Activated CD8-positive, alpha-beta memory T cell treated with anti-CD3 and anti-CD28 coated beads for 36 hours (primary cell): ENCODE measurements around the gene ADGRL3. TPM values are rescaled to one million over a fixed set of nuclear protein-coding genes. Genes with fewer than 3 reads are reported as not detected.
"Not testable (repeated sequence)": the region's sequence is repeated elsewhere in the genome, so short reads cannot be mapped to it uniquely, and the experiment has no call there.

Experiments
- CTCF ChIA-PET: fragments of 350-600 bp; sonication (Branson Sonifier 250); formaldehyde crosslinking; loops from one replicate; lab custom pipeline; 2021; ENCODE audit warnings: antibody characterized with exemption; lab: Charles Lee
- POLR2A ChIA-PET: fragments of 350-600 bp; sonication (Branson Sonifier 250); formaldehyde crosslinking; loops from one replicate; lab custom pipeline; 2021; ENCODE audit warnings: antibody characterized with exemption; lab: Charles Lee
- total RNA-seq, 2 experiments: library from RNA; stranded (reverse); gene quantifications; one replicate each; pipeline ENCODE4 v1.2.3, GENCODE V29; 2021

The ADGRL3 gene
- total RNA-seq, 2 experiments from 2014 or later = not detected

DNA sequence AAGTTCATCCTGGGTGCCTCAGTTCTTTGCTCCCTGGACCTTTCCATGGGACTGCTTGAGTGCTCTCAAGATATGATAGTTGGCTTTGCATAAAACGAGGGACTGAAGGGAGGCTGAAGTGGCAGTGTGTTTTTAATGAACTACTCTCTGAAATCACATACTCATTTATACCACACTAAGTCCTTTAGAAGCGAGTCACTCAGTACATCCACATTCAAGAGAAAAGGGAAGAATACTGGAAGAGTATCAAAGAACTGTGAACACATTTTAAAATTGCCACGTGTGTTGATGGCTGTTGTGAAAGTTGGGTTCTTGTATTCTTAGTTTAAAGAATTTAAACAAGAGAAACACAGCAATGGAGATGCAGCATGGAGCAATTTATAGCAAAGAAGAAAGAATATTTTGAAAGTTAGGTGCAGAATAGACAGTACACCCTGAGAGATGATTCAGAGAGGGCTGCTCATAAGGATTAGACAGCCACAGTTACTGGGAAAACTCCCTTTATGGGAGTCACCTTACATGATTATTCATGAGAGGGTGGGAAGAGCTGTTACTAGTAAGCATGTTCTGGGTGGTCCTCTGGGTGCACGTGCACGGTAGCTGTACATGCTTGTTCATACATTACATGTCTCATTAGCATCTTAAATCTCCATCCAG lies 380.7 kb downstream of the ADGRL3 start:
- CTCF ChIA-PET = no interaction called here
- POLR2A ChIA-PET = no interaction called here

DNA sequence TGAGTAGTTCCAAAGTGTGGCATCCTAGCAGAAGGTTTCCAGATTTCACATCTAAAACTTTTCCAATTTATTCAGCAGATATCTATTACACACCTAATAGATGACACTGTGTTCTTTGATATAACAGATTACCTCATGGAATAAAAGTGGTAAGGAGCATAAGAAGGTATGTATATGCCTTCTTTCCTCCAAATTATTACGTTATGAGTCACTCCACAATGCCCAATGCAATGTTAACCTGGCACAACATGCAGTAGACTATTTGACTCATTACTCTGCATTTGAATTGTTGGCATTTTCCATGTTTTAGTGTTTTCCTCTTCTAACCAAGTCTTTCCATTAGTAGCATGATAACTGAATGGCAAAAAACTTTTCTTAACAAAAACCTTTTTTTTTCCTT lies 383.6 kb downstream of the ADGRL3 start:
- CTCF ChIA-PET = no interaction called here
- POLR2A ChIA-PET = no interaction called here

DNA sequence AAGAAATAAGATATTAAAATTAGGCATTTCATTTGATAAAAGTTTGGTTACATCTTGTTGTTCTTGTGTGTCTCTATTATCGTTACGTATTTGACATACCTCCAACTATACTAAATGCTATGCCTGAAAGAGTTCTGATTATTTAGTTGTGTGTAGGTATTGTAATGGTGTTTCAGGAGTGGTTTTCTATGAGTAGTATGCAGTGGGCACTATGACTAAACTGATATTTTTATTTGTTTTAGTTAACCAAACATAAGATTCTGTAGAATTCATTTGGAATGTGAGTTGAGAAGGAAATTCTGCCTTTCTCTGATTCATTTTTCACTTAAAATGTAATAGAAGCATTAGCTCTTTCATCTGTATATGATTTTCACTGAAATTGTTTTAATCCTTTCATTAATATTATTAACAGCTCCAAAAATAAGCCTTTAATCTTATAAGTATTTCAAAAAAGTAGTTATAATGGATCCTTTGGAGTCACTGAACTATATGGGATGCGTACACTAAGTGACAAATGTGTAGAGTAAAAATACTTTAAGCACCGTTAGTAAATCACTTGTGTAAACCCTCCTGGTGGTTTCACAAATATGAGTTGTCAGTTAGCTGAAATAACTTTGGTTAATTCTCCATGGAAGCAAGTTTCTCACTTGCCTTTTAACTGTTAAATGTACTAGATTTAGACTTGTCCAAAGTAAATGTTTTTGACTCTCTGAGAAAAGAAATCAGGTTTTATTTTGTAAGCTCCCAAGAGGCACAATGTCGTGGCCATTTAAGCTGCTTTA lies 388.7 kb downstream of the ADGRL3 start:
- ChIA-PET POLR2A (no interaction called here), CTCF (no interaction called here)

DNA sequence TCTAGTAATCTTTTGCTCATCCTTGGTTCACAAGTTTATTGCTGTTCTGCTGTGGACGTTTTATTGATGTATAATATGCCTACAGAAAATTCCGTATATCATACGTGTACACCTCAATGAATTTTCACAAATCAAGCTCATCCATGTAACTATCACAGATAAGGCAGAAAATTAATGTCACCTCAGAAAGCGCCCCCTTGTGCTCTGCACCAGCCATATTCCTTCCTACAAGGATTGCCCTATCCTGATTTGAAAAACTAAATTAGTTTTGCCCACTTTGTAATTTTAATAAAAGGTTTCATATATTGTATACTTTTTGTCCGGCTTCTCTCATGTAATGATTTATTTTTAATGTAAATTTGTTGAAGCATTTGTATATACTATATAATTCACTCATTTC lies 390.8 kb downstream of the ADGRL3 start:
- CTCF ChIA-PET = no interaction called here
- POLR2A ChIA-PET = no interaction called here

DNA sequence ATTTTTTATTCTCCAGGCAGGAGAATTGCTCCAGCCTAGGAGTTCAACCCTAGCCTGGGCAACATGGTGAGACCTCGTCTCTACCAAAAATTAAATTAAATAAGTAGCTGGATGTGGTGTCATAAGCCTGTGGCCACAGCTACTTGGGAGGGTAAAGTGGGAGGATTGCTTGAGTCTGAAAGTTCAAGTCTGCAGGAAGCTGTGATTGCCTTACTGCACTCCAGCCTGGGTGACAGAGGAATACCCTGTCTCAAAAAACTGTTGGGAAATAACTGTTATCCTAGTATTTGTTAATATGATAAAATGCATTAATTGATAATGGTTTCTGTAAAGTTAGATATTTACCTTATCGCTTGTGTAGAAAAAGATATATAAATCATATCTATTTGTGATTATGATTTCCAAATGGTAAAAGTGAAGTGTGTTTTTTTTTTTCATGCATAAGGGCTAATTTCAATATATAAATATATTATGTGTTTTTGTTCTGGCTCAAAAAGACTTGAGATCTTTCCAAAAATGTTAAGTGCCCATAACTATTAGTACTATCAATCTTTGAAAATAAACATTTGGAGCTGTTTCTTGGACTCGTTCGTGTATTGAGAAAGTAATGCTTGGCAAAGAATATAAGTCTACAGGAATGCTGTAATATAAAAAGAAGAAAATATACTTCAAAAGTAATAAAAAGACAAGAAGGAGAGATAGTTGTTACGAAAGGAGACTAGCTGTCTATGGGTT lies 396.6 kb downstream of the ADGRL3 start:
- POLR2A ChIA-PET = interaction anchor here (0.7 kb wide), 1 partner anchor 259 kb away, joined by 5 read pairs; no protein-coding TSS in a partner anchor
- CTCF ChIA-PET = interaction anchor here (0.5 kb wide), 1 partner anchor 76 kb away, joined by 3 read pairs; no protein-coding TSS in a partner anchor

DNA sequence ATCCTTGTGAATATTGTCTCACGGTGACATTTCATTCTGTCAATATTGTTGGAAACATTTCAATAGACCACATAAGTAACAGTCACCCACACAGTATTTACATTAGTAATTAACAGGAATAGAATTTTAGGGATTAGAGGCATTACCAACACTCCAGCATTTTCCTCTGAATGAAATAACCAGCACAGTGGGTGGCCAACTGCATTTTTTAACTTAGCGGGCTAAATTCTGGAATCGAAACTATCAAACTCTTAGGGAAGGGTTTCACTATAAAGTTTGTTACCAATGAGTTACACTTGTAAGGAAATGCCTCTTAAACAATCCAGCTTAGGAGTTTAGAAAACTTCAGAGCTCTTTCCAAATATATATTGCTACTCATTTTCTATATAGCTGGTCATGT lies 403.0 kb downstream of the ADGRL3 start:
- POLR2A ChIA-PET = no interaction called here

DNA sequence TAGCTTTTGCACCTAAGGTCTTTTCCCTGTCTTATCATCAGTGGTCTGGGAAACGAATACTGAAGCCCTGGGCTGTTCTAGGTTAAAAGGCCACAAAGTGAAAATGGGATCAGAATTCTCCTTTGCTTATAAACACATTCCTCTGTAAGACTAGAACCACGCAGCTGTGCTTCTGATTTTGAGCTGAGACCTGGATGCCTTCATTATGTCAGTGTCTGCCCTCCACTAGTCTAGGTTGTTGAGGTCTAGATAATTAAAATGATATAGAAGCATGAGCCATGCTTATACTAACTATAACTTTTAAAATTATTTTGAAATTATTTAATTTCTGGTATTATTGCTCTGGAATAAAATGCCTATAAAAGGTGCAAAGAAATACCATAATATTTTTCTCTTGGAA lies 403.9 kb downstream of the ADGRL3 start:
- ChIA-PET POLR2A (no interaction called here), CTCF (no interaction called here)

More for the DNA sequence above, 403.0 kb downstream of the ADGRL3 start:
- CTCF ChIA-PET = no interaction called here

DNA sequence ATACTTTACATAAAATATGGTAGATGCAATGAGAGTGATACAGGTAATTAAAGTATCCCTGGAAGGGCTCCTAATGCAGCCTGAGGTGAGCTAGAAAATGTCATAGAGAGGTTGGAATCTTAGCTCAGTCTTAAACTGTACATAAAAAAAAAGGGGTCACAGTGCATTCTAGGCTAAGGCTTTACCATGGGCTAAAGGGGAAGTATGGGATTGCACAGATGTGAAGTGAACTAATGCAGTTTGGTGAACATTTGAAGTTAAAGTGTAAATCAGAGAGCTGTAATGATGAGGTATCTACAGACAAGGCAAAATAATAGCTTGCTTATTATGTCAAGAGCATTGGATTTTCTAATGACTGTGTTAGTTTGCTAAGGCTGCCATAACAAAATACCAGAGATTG lies 405.9 kb downstream of the ADGRL3 start:
- ChIA-PET CTCF (no interaction called here), POLR2A (no interaction called here)

DNA sequence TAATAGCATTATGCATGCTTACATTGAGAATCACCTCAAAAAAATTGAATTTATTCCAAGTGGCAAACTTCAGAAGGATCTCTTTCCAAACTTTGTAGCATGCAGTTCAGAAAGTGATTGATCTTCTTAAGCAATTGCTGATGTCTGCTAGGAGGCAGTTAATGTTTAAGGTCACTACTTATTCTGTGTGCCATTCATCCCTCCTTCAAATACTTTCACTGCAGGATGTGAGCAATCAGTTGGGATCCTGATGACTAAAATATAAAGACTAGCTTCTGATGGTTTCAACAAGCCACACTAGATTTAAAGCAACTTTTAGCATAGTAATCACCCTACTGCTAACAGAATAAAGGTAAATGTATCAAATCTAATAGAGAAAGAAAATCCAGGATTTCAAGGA lies 414.1 kb downstream of the ADGRL3 start:
- ChIA-PET POLR2A (no interaction called here), CTCF (no interaction called here)

DNA sequence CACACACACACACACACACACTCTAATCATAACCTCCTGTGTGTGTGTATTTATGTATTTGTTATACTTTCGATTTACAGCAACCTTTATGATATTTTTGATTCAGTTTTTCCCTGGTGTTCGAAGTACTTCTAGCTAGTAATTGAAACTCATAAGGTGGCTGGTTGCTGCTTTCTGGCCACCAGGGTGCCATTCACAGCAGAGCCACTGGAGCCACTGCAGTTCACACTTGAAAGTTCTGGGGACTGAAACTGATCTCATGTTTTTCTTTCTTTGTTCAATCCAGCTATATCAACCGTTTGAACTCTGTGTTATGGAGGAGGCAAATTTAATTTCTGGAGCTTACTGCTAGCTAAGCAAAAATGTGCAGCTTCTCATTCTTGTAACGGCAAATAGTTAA lies 419.4 kb downstream of the ADGRL3 start:
- POLR2A ChIA-PET = no interaction called here
- CTCF ChIA-PET = no interaction called here

DNA sequence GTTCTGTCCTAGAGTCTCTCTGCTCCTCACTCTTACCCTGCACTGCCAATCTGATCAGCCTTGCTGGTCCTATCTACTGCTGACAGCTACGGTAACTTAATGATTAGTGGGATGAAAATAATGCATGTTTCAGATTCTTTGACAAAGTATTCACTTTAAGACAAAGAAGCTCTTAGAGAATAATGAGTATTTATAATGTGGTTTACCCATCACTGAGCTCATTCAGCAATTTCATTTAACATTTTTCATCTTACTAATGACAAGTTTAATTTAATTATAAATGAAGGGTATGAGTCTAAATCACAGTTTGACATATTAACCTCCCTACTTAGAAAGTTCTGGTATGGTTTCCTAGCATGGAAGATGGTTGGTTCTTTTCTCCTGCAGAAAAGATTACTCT lies 428.2 kb downstream of the ADGRL3 start:
- POLR2A ChIA-PET = no interaction called here
- CTCF ChIA-PET = no interaction called here

DNA sequence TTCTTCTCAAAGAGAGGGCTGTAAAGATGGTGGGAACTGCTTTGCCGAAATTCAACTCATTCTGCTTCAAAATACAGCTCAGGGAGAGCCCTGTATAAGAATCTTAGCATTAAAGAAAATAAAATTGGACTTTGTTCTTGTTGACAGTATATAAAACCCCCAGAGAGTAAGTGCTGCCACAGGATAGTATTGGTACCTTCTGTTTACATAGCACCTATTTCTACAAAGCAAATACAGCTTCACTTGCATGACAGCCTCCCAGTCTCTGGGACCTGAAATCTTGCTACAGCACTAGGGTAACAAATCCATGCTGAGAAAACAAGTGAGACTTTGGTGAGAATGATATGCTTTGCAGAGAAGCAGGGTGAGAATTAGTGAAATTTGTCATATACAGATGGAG lies 428.6 kb downstream of the ADGRL3 start:
- ChIA-PET CTCF (no interaction called here), POLR2A (no interaction called here)

DNA sequence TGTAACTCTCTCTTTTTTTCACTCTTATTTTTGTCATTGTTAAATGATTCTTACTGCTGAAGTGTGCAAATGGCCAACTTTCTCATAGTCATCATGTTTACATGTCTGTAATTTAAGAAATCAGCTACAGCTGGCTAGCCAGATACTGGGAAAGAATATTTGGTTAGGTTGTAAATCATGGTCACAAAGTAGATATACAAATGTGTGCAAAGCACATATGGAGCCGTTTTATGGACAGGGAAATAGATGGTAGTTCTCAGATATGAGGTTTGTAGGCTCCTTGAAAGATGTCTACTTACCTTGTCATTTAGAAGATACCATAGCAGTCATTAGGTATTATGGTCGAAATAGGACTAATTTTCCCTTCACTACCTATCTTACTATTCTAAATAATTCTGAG lies 430.4 kb downstream of the ADGRL3 start:
- ChIA-PET POLR2A (no interaction called here), CTCF (no interaction called here)

DNA sequence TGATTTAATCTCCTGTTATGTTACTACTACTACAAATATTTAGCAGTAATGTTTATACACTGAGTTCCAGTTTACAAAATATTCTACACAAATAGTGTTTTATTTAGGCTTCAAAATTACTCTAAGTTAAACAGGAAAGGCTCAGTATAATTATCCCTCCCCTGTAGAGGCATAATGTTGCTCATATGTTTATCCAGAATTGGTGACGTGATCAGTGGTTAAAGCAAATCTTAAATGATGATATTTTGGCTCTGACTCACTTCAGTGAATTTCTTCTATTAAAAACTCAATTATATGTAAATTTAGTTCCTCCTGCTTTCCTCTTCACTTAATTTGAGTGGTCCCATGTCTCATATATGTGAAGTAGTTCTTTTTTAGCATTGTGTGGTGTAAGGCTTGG lies 438.5 kb downstream of the ADGRL3 start:
- ChIA-PET POLR2A (no interaction called here), CTCF (no interaction called here)

DNA sequence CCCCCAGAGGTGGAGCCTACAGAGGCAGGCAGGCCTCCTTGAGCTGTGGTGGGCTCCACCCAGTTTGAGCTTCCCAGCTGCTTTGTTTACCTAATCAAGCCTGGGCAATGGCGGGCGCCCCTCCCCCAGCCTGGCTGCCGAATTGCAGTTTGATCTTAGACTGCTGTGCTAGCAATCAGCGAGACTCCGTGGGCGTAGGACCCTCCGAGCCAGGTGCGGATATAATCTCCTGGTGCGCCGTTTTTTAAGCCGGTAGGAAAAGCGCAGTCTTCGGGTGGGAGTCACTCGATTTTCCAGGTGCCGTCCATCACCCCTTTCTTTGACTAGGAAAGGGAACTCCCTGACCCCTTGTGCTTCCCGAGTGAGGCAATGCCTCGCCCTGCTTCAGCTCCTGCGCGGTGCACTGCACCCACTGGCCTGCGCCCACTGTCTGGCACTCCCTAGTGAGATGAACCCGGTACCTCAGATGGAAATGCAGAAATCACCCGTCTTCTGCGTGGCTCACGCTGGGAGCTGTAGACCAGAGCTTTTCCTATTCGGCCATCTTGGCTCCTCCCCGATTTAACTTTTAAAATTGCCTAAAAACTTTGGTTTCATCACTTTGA lies 446.7 kb downstream of the ADGRL3 start:
- CTCF ChIA-PET, POLR2A ChIA-PET: not testable (repeated sequence)

DNA sequence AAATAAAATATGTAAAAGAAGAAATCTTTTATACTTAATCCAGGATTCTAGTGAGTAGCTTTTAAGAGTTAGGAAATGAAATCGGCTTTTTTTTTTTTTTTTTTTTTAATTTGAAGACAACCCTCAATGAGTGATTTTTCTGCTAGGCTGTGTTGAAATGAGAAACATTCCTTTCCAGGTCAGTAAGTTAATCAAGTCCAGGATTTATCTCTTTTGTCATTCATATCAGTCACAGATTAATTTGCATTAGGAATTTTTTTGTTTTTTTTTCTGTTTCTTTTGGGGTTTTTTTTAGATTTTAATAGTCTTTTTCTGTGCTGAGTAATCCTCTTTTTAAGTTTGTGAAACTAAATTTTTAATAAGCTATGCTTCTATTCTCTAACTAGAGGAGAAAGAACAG lies 448.1 kb downstream of the ADGRL3 start:
- ChIA-PET CTCF (no interaction called here), POLR2A (no interaction called here)

DNA sequence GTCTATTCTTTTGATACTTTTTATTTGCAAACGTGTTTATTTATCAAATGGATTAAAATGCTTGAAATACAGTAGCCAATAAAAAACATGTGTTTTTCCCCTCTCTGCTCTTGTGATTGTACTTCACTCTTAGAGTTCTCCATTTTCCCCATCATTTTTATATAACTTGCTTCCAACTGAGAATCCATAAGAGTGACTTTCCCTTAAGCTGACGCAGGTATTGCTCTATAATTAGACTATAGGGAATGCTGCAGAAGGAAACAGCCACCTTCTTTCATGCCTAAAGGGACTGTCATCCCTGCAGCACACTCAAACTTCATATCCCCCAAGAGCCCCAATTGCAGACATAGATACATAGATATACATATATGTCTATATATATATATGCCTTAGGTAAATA lies 456.9 kb downstream of the ADGRL3 start:
- ChIA-PET POLR2A (no interaction called here), CTCF (no interaction called here)

DNA sequence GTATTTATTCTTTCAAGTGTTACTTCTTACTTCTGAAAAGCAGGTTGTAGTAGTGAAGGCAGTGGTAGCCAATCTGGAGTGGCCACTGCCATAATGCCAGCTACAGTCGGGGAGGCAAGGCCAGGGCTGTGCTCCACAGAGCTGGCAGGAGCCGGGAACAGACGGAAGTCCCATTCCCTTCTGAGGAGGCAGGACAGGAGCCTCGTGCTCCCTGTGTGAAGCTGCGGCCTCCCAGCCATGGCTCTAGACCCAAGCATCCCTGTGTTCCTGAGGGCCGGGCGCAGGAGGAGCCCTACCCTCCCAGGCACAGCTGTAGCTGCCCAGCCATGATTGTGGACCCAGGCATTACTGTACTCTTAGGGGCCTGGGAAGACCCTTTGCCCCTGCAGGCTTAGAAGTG lies 461.8 kb downstream of the ADGRL3 start:
- ChIA-PET POLR2A (no interaction called here), CTCF (no interaction called here)

DNA sequence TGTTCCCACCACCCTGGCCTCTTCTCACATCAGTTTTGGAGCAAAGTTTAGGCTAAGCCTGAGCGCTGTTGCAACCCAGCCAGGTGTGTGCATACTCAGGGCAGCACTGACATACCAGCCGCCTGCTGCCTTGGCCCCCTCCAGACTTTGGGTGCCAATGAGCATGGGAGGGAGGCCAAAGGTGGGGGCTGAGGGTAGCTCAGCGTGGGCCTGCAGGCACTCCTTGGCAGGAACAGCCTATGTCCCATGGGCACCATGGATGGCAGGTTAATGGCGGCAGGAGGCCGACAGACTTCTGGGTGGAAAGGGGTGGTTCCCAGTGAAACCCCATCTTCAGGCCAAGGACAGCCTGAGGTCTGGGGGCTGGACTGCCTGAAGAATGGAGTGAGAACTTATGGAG lies 462.2 kb downstream of the ADGRL3 start:
- ChIA-PET POLR2A (no interaction called here), CTCF (no interaction called here)

DNA sequence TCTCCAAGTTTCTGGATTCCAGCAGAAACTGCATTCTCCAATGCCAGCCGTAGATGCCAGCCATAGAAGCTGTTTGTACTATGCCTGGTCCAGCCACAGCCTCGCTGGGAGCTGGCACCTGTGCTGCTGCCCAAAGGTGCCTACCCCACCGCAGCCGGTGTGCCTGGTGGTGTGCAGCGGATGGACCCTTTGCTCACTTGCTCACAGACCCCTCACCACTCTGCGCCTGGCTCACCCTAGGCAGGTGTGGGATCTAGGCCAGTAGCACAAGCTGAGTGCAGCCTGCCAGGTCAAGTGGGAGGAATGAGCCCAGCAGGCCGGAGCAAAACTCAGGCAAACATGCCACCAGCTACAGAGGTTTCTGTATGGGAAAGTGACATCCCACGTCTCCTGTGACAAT lies 463.2 kb downstream of the ADGRL3 start:
- CTCF ChIA-PET = no interaction called here
- POLR2A ChIA-PET = no interaction called here
